NB4 (cell line): Measurements from ENCODE around the gene LHX6.

ENCODE experiments used
- DNase-seq: peaks from one replicate; pipeline ENCODE4 v3.0.0; 2010; ENCODE audit warnings: low read depth
- H3K4me3 ChIP-seq: one replicate; pipeline ENCODE4 v1.5.1; 2011; ENCODE audit warnings: mild to moderate bottlenecking, low read depth, low read length, moderate library complexity
- CTCF ChIP-seq: IDR thresholded peaks from one replicate; pipeline ENCODE4 v1.5.1; 2012; ENCODE audit warnings: low read depth, low read length
- MAX ChIP-seq: IDR thresholded peaks from 2 replicates; pipeline ENCODE4 v1.6.1; 2011; ENCODE audit warnings: low read depth, low read length
- MYC ChIP-seq: IDR thresholded peaks from 2 replicates; pipeline ENCODE4 v1.6.1; 2011; ENCODE audit warnings: low read depth, low read length
- POLR2A ChIP-seq: IDR thresholded peaks from 2 replicates; pipeline ENCODE4 v1.6.1; 2011; ENCODE audit warnings: mild to moderate bottlenecking; ENCODE audit not compliant: insufficient read length; ENCODE audit errors: extremely low read depth

LHX6 gene

GRCh38 chr9:122223435-122223834 is 5.3 kb downstream of the LHX6 start:
- TF ChIP-seq MAX (no peak), POLR2A (no peak), CTCF (no peak), MYC (no peak)
- H3K4me3 ChIP-seq: no peak overlapping the region
- no peak for DNase-seq

- peak; percentile 56 for DNase-seq
- TF ChIP-seq MAX (no peak), MYC (no peak), POLR2A (no peak), CTCF (no peak)
- no peak overlapping the region for H3K4me3 ChIP-seq
Observed at GRCh38 chr9:122222791-122223190, 6.0 kb downstream of the LHX6 start.

GRCh38 chr9:122221183-122221811 is 7.5 kb downstream of the LHX6 start:
- DNase-seq: peak; percentile 78
- TF ChIP-seq POLR2A (no peak), CTCF (no peak), MYC (0 out of 2 replicates have a peak, but pooled peaks have one; percentile 16)
- H3K4me3 ChIP-seq: peak overlapping the region; percentile 57

GRCh38 chr9:122220673-122221182 is 8.0 kb downstream of the LHX6 start:
- no peak for DNase-seq
- TF ChIP-seq MAX (no peak), CTCF (no peak), POLR2A (no peak), MYC (no peak)
- peak overlapping the region; percentile 57 for H3K4me3 ChIP-seq

- DNase-seq: peak; percentile 23
- TF ChIP-seq MAX (no peak), MYC (no peak), POLR2A (no peak), CTCF (no peak)
- peak overlapping the region; percentile 57 for H3K4me3 ChIP-seq
Observed at GRCh38 chr9:122219856-122220672, 8.7 kb downstream of the LHX6 start.
